A549 (cell line): ENCODE measurements around the gene SLU7. TPM values are rescaled to one million over a fixed set of nuclear protein-coding genes. Genes with fewer than 3 reads are reported as not detected.

Source experiments
- ATAC-seq, 2 experiments: fragments of 200-7000 bp in 1 of 2; fragments of >200 bp in 1 of 2; cut with Nextera tagmentation in 1 of 2; cut with Tn5 transposase in 1 of 2; 3 replicates each; pipeline versions ENCODE4 v1.8.0 to v1.9.1; 2018 to 2020; ENCODE audit warnings: mild to moderate bottlenecking in 1 of 2, moderate library complexity in 1 of 2
- CTCF ChIA-PET: fragments of 300-600 bp; sonication (Branson Sonifier 250); formaldehyde crosslinking; extraction: SDS; loops from one replicate; lab custom pipeline; 2021; ENCODE audit warnings: antibody characterized with exemption, inconsistent platforms; lab: Yijun Ruan, JAX
- POLR2A ChIA-PET: fragments of 350-600 bp; formaldehyde crosslinking; extraction: SDS; loops from one replicate; lab custom pipeline; 2021; ENCODE audit warnings: antibody characterized with exemption, inconsistent platforms; lab: Yijun Ruan, JAX
- DNase-seq, 2 experiments: peaks; one replicate each; pipeline versions ENCODE4 v3.0.0 to v3.0.0-alpha.2; 2011 to 2016; ENCODE audit warnings: low read depth in 1 of 2, low spot score in 1 of 2
- FAIRE-seq: peaks from 2 replicates; lab custom pipeline; 2011; peaks lifted over from hg19 to GRCh38; lab: Jason Lieb, UNC
- H3K27ac ChIP-seq, 2 experiments: fragments of >200 bp; sonication (Bioruptor Twin); formaldehyde crosslinking; 3 replicates each; pipeline ENCODE4 v1.5.1; 2016 to 2017
- H3K4me1 ChIP-seq: fragments of >200 bp; sonication (Bioruptor Twin); formaldehyde crosslinking; 3 replicates; pipeline ENCODE4 v1.6.1; 2016
- H3K4me2 ChIP-seq: fragments of >200 bp; sonication (Bioruptor Twin); formaldehyde crosslinking; 3 replicates; pipeline ENCODE4 v1.6.1; 2016
- H3K4me3 ChIP-seq: fragments of >200 bp; sonication (Bioruptor Twin); formaldehyde crosslinking; 3 replicates; pipeline ENCODE4 v1.5.1; 2016
- H3K9me3 ChIP-seq: fragments of >200 bp; sonication (Bioruptor Twin); formaldehyde crosslinking; 3 replicates; pipeline ENCODE4 v1.6.1; 2016
- CHD2 ChIP-seq: fragments of 150-350 bp; IDR thresholded peaks from 2 replicates; pipeline ENCODE4 v1.6.1; 2014; ENCODE audit warnings: low read length; ENCODE audit not compliant: partially characterized antibody
- EHF ChIP-seq: fragments of 250-450 bp; sonication (Bioruptor Pico); IDR thresholded peaks from 2 replicates; pipeline ENCODE4 v1.5.0; 2020; ENCODE audit warnings: mild to moderate bottlenecking
- EP300 ChIP-seq, 2 experiments: fragments of >200 bp; sonication (Bioruptor Twin); formaldehyde crosslinking; IDR thresholded peaks; 2 replicates in 1 of 2; 3 replicates in 1 of 2; pipeline ENCODE4 v1.6.1; 2016 to 2017
- FOSL2 ChIP-seq, 2 experiments: fragments of 450-650 bp in 1 of 2; fragments of >200 bp in 1 of 2; sonication (Bioruptor Twin) in 1 of 2; formaldehyde crosslinking; IDR thresholded peaks; 2 replicates each; pipeline versions ENCODE4 v1.5.0 to v1.6.1; 2016 to 2020; ENCODE audit warnings: mild to moderate bottlenecking in 1 of 2, moderate library complexity in 1 of 2
- HDAC2 ChIP-seq: fragments of 200-600 bp; sonication (generic); IDR thresholded peaks from 2 replicates; pipeline ENCODE4 v1.6.1; 2016
- HOXA7 ChIP-seq: fragments of 250-450 bp; sonication (Bioruptor Pico); IDR thresholded peaks from 2 replicates; pipeline ENCODE4 v1.5.0; 2020; ENCODE audit warnings: mild to moderate bottlenecking, moderate library complexity
- KDM1A ChIP-seq: fragments of 200-600 bp; sonication (generic); IDR thresholded peaks from 2 replicates; pipeline ENCODE4 v1.6.1; 2016; ENCODE audit warnings: low read depth, mild to moderate bottlenecking
- KDM5A ChIP-seq: fragments of 200-600 bp; sonication (generic); IDR thresholded peaks from 2 replicates; pipeline ENCODE4 v1.6.1; 2016; ENCODE audit warnings: antibody characterized with exemption, mild to moderate bottlenecking
- MYC ChIP-seq: IDR thresholded peaks from 2 replicates; pipeline ENCODE4 v1.6.1; 2012; ENCODE audit warnings: mild to moderate bottlenecking, inconsistent platforms, low read length, improper control_type of control experiment, borderline replicate concordance
- NFE2L2 ChIP-seq: fragments of 150-350 bp; conservative IDR thresholded peaks from 2 replicates; pipeline ENCODE4 v1.6.1; 2014; ENCODE audit warnings: low read length
- NPAS2 ChIP-seq: fragments of 250-450 bp; sonication (Bioruptor Pico); IDR thresholded peaks from 2 replicates; pipeline ENCODE4 v1.8.0; 2022; ENCODE audit warnings: mild to moderate bottlenecking, moderate library complexity, borderline replicate concordance
- POLR2AphosphoS2 ChIP-seq: conservative IDR thresholded peaks from 2 replicates; pipeline ENCODE4 v1.6.1; 2012; ENCODE audit warnings: low read length, improper control_type of control experiment, inconsistent platforms
- RFX5 ChIP-seq: fragments of 450-650 bp; IDR thresholded peaks from 2 replicates; pipeline ENCODE4 v1.7.1; 2014; ENCODE audit warnings: antibody characterized with exemption, mild to moderate bottlenecking, moderate library complexity
- RNF2 ChIP-seq: fragments of 200-600 bp; sonication (generic); IDR thresholded peaks from 2 replicates; pipeline ENCODE4 v1.6.1; 2016; ENCODE audit warnings: low read depth, mild to moderate bottlenecking, antibody characterized with exemption, moderate library complexity, borderline replicate concordance
- SMC3 ChIP-seq: fragments of >200 bp; sonication (Bioruptor Twin); formaldehyde crosslinking; IDR thresholded peaks from 3 replicates; pipeline ENCODE4 v1.6.1; 2018; ENCODE audit warnings: inconsistent platforms
- ZC3H11A ChIP-seq: fragments of 450-650 bp; IDR thresholded peaks from 2 replicates; pipeline ENCODE4 v1.6.1; 2014; ENCODE audit warnings: antibody characterized with exemption, mild to moderate bottlenecking
- ZSCAN20 ChIP-seq: fragments of 250-450 bp; sonication (Bioruptor Pico); IDR thresholded peaks from 2 replicates; pipeline ENCODE4 v1.8.0; 2022; ENCODE audit warnings: mild to moderate bottlenecking, moderate library complexity
- polyA plus RNA-seq, 4 experiments: library from polyadenylated mRNA; depleted of rRNA in 3 of 4; stranded (reverse); fragments of >200 nt; fragmentation: RNase III in 1 of 4; extraction: RNeasy Plus Mini Kit Qiagen cat#74134 plus additional on column Dnase treatment in 1 of 4; gene quantifications; 2 replicates in 3 of 4; 3 replicates in 1 of 4; pipeline ENCODE4 v1.2.3, GENCODE V29; 2011 to 2017
- TF ChIP-seq, protein P1 (sequence below): fragments of >200 bp; sonication (Bioruptor Twin); formaldehyde crosslinking; IDR thresholded peaks from 3 replicates; pipeline ENCODE4 v1.5.1; 2016
- TF ChIP-seq, protein P2 (sequence below): fragments of 250-450 bp; sonication (Bioruptor Pico); IDR thresholded peaks from 2 replicates; pipeline ENCODE4 v1.5.0; 2021; ENCODE audit warnings: mild to moderate bottlenecking, moderate library complexity, borderline replicate concordance

The SLU7 gene
- polyA plus RNA-seq, 2 of the 4 experiments (the other 2 are of a cell fraction): 67.0 to 75.5 TPM

DNA sequence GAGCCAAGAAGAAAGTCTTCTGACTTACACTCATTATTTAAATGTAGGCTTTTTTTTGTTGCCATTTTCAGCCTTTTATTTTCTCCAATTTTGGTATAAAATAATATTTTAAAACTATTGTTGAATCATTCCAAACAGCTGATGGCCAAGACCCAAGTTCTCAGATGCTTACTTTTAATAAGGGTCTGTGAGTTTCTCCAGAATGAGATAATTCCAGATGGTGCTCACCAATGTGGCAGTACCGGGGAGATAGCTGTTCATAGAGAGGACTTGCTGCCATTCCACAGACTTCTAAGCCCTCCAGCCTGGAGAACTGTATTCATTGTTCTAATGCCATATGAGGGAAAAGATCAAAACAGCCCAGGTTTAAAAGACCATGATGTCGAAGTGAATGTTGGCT is 43.2 kb downstream of the SLU7 start (continued):
- TF ChIP-seq, protein P1, sequence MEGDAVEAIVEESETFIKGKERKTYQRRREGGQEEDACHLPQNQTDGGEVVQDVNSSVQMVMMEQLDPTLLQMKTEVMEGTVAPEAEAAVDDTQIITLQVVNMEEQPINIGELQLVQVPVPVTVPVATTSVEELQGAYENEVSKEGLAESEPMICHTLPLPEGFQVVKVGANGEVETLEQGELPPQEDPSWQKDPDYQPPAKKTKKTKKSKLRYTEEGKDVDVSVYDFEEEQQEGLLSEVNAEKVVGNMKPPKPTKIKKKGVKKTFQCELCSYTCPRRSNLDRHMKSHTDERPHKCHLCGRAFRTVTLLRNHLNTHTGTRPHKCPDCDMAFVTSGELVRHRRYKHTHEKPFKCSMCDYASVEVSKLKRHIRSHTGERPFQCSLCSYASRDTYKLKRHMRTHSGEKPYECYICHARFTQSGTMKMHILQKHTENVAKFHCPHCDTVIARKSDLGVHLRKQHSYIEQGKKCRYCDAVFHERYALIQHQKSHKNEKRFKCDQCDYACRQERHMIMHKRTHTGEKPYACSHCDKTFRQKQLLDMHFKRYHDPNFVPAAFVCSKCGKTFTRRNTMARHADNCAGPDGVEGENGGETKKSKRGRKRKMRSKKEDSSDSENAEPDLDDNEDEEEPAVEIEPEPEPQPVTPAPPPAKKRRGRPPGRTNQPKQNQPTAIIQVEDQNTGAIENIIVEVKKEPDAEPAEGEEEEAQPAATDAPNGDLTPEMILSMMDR: no peak

DNA sequence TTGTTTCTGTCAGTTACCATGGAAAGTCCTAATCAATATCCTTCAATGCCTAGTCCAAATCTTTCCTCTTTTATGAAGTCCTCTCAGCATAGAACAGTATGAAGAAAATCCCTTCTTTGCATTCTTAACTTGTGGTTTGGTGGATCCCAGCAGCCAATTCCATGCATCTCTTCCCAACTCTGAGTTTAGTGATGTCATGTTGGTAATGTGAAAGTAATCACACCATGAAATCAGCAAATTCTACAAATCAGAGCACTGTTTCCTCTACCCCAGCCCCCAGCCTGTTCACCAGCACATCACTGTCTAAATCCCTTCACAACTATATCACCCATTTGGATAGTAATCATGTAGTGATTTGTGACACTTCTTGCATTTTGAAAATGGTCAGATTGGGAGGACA is 43.7 kb downstream of the SLU7 start:
- no peak for DNase-seq
- Histone ChIP-seq H3K27ac (no peak overlapping the region), H3K4me1 (no peaks in the 10 kb centered on the region), H3K9me3 (no peaks in the 10 kb centered on the region), H3K4me2 (no peak overlapping the region), H3K4me3 (no peak overlapping the region)
- TF ChIP-seq, protein P2, sequence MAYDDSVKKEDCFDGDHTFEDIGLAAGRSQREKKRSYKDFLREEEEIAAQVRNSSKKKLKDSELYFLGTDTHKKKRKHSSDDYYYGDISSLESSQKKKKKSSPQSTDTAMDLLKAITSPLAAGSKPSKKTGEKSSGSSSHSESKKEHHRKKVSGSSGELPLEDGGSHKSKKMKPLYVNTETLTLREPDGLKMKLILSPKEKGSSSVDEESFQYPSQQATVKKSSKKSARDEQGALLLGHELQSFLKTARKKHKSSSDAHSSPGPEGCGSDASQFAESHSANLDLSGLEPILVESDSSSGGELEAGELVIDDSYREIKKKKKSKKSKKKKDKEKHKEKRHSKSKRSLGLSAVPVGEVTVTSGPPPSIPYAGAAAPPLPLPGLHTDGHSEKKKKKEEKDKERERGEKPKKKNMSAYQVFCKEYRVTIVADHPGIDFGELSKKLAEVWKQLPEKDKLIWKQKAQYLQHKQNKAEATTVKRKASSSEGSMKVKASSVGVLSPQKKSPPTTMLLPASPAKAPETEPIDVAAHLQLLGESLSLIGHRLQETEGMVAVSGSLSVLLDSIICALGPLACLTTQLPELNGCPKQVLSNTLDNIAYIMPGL: no peak
- no peak for TF ChIP-seq NPAS2
- no peak for TF ChIP-seq RNF2
- no peak for ATAC-seq
- ChIA-PET POLR2A (no interaction called here), CTCF (interaction anchor here (1.3 to 5.7 kb wide), 2 partner anchors 15 to 30 kb away, joined by 7 to 22 read pairs; no protein-coding TSS in a partner anchor)
- no peak for FAIRE-seq

DNA sequence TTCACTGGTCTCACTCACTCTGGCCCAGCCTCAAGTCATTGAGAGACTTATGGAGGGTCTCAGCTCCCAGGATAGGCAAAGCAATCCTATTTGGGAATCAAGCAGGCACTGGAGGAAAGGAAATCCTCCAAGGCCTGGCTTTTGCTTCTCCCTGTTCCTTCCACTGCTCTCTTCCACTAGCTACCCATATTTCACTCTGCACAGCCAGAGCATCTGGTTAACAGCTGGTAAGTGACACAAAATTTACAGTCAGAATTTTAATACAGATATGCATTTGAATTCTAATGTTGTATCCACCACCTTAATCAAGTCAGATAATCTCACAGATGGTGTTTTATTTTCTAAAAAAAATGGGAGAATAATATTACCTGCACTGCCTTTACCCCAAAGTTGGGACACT is 47.6 kb downstream of the SLU7 start:
- no peak for TF ChIP-seq HOXA7 (CRISPR knock-in tag)
- no peak for TF ChIP-seq KDM1A
- no peak for TF ChIP-seq ZSCAN20 (CRISPR knock-in tag)
- TF ChIP-seq FOSL2 (IDR thresholded peaks at IDR 0.05): no peak
- no peak for TF ChIP-seq FOSL2 (CRISPR knock-in tag; IDR thresholded peaks at IDR 0.05)
- no peak for TF ChIP-seq KDM5A
- TF ChIP-seq MYC: no peak
- no peak for TF ChIP-seq POLR2AphosphoS2
- TF ChIP-seq, protein P1: no peak
- no peak for TF ChIP-seq EHF (CRISPR knock-in tag)
- TF ChIP-seq ZC3H11A: no peak
- TF ChIP-seq CHD2: no peak
- no peak for TF ChIP-seq HDAC2
- no peak for TF ChIP-seq EP300 (IDR thresholded peaks at IDR 0.05)
- no peak for TF ChIP-seq SMC3
- TF ChIP-seq RFX5: no peak
- no peak for TF ChIP-seq NFE2L2
- Histone ChIP-seq H3K4me1 (no peaks in the 10 kb centered on the region), H3K4me2 (no peak overlapping the region), H3K9me3 (peaks cover 6% of the 10 kb centered on the region; the same call in 1 of the 3 replicates), H3K27ac (no peak overlapping the region), H3K4me3 (no peak overlapping the region)
- POLR2A ChIA-PET: no interaction called here
- CTCF ChIA-PET: interaction anchor here (0.9 to 2.1 kb wide), 3 partner anchors 18 to 928 kb away, joined by 3 to 11 read pairs (median 4); no protein-coding TSS in a partner anchor
- ATAC-seq: no peak
- FAIRE-seq: no peak
- DNase-seq: no peak
